Limb (tissue), 2 donors: ENCODE results near the gene ACADS.
"Not testable (repeated sequence)": the region's sequence is repeated elsewhere in the genome, so short reads cannot be mapped to it uniquely, and the experiment has no call there.

ENCODE experiments used
- DNase-seq, 2 donors: peaks; one replicate each; pipeline ENCODE4 v3.0.0-alpha.2; 2016; ENCODE audit errors: extremely low spot score in 2 of 2

Gene ACADS

GRCh38 chr12:120726510-120726793, 826 bp downstream of the ACADS start:
- no peak for DNase-seq

GRCh38 chr12:120726961-120727360, 1.3 kb downstream of the ACADS start:
- DNase-seq, result no peak

GRCh38 chr12:120732198-120732597, 6.6 kb downstream of the ACADS start:
- not testable (repeated sequence) for DNase-seq

- DNase-seq, result no peak
Observed at GRCh38 chr12:120733574-120733973, 7.9 kb downstream of the ACADS start.

- DNase-seq, result no peak
Observed at GRCh38 chr12:120734210-120734609, 8.6 kb downstream of the ACADS start.

GRCh38 chr12:120735181-120735580, 9.6 kb downstream of the ACADS start:
- DNase-seq, result no peak

GRCh38 chr12:120736404-120737331, 11.0 kb downstream of the ACADS start:
- DNase-seq, result no peak

GRCh38 chr12:120737557-120738251, 12.1 kb downstream of the ACADS start:
- DNase-seq, result no peak

- DNase-seq, result no peak
Observed at GRCh38 chr12:120738252-120739030, 12.8 kb downstream of the ACADS start.

GRCh38 chr12:120739031-120739762, 13.6 kb downstream of the ACADS start:
- DNase-seq, result no peak

- no peak for DNase-seq
Observed at GRCh38 chr12:120739821-120740613, 14.4 kb downstream of the ACADS start.

GRCh38 chr12:120740871-120741270, 15.2 kb downstream of the ACADS start:
- no peak for DNase-seq

- DNase-seq, result peak in 1 of 2 donors; percentile 53
Observed at GRCh38 chr12:120741476-120742421, 16.1 kb downstream of the ACADS start.

GRCh38 chr12:120744922-120745493, 19.4 kb downstream of the ACADS start:
- DNase-seq, result no peak

- no peak for DNase-seq
Observed at GRCh38 chr12:120748242-120748641, 22.6 kb downstream of the ACADS start.

GRCh38 chr12:120749256-120749655, 23.6 kb downstream of the ACADS start:
- no peak for DNase-seq

GRCh38 chr12:120750806-120751205, 25.2 kb downstream of the ACADS start:
- DNase-seq, result no peak

GRCh38 chr12:120751389-120751788, 25.8 kb downstream of the ACADS start:
- DNase-seq, result no peak

- no peak for DNase-seq
Observed at GRCh38 chr12:120754792-120755191, 29.2 kb downstream of the ACADS start.
